Neural cell (in vitro differentiated cells): ENCODE measurements around the gene GPR17. TPM values are rescaled to one million over a fixed set of nuclear protein-coding genes. Genes with fewer than 3 reads are reported as not detected.

ENCODE experiments used
- H2AFZ ChIP-seq: fragments of 200-600, 300-800 bp; sonication (generic), shearing (Covaris generic); 2 replicates; pipeline ENCODE4 v1.6.0; 2014; ENCODE audit warnings: low read depth, mild to moderate bottlenecking, antibody characterized with exemption, low read length, moderate library complexity
- H3F3A ChIP-seq: fragments of 200-600 bp; shearing (Covaris generic); 2 replicates; pipeline ENCODE4 v1.6.1; 2016; ENCODE audit warnings: mild to moderate bottlenecking, moderate library complexity, mixed read lengths, antibody characterized with exemption, low read length; ENCODE audit not compliant: insufficient read depth, poor library complexity, severe bottlenecking
- H3K27ac ChIP-seq: fragments of 200-600, 300-800 bp; sonication (generic), shearing (Covaris generic); 2 replicates; pipeline ENCODE4 v1.5.1; 2014; ENCODE audit warnings: mild to moderate bottlenecking, low read length, moderate library complexity
- H3K27me3 ChIP-seq: fragments of 300-800, 200-600 bp; sonication (generic), shearing (Covaris generic); 2 replicates; pipeline ENCODE4 v1.6.0; 2014; ENCODE audit warnings: mild to moderate bottlenecking, low read depth, low read length, moderate library complexity; ENCODE audit not compliant: insufficient read depth
- H3K36me3 ChIP-seq: fragments of 300-800, 200-600 bp; sonication (generic), shearing (Covaris generic); 2 replicates; pipeline ENCODE4 v1.5.1; 2014; ENCODE audit warnings: mild to moderate bottlenecking, antibody characterized with exemption, low read length, moderate library complexity; ENCODE audit not compliant: insufficient read depth
- H3K4me2 ChIP-seq: fragments of 300-800, 200-600 bp; sonication (generic), shearing (Covaris generic); 2 replicates; pipeline ENCODE4 v1.6.0; 2014; ENCODE audit warnings: mild to moderate bottlenecking, low read length
- H3K4me3 ChIP-seq: fragments of 300-800, 200-600 bp; sonication (generic), shearing (Covaris generic); 2 replicates; pipeline ENCODE4 v1.5.1; 2014; ENCODE audit warnings: mild to moderate bottlenecking, low read length, moderate library complexity
- H3K79me2 ChIP-seq: fragments of 200-600 bp; shearing (Covaris generic); replicated peaks from 2 replicates; pipeline ENCODE4 v1.6.0; 2014; ENCODE audit warnings: mild to moderate bottlenecking, low read length, moderate library complexity; ENCODE audit not compliant: insufficient read depth
- H3K9ac ChIP-seq: fragments of 300-800, 200-600 bp; sonication (generic), shearing (Covaris generic); 2 replicates; pipeline ENCODE4 v1.6.1; 2016; ENCODE audit warnings: mild to moderate bottlenecking, low read length, mixed read lengths
- H3K9me2 ChIP-seq: fragments of 200-600 bp; shearing (Covaris generic); 2 replicates; pipeline ENCODE4 v1.6.1; 2016; ENCODE audit warnings: mild to moderate bottlenecking, low read length, mixed read lengths; ENCODE audit not compliant: insufficient read depth
- H3K9me3 ChIP-seq: fragments of 200-600, 300-800 bp; sonication (generic), shearing (Covaris generic); 2 replicates; pipeline ENCODE4 v1.6.1; 2016; ENCODE audit warnings: mild to moderate bottlenecking, mixed run types, low read length, moderate library complexity, mixed read lengths
- H4K20me1 ChIP-seq: fragments of 200-600 bp; shearing (Covaris generic); 2 replicates; pipeline ENCODE4 v1.6.1; 2016; ENCODE audit warnings: mild to moderate bottlenecking, mixed run types; ENCODE audit not compliant: insufficient read depth
- EP300 ChIP-seq: fragments of 450-650 bp; conservative IDR thresholded peaks from 2 replicates; pipeline ENCODE4 v1.6.1; 2014; ENCODE audit warnings: antibody characterized with exemption, mild to moderate bottlenecking, moderate library complexity; ENCODE audit not compliant: poor library complexity, severe bottlenecking
- EZH2 ChIP-seq: fragments of 200-600, 300-800 bp; shearing (Covaris generic), sonication (generic); IDR thresholded peaks from 2 replicates; pipeline ENCODE4 v1.6.1; 2014; ENCODE audit warnings: antibody characterized with exemption, low read length, borderline replicate concordance, mild to moderate bottlenecking; ENCODE audit not compliant: insufficient read depth, poor library complexity, severe bottlenecking
- MXI1 ChIP-seq: fragments of 450-650 bp; conservative IDR thresholded peaks from 2 replicates; pipeline ENCODE4 v1.6.1; 2014; ENCODE audit warnings: antibody characterized with exemption, mild to moderate bottlenecking; ENCODE audit not compliant: poor library complexity, severe bottlenecking
- POLR2AphosphoS5 ChIP-seq: IDR thresholded peaks from 2 replicates; pipeline ENCODE4 v1.6.1; 2012
- RAD21 ChIP-seq: fragments of 450-650 bp; conservative IDR thresholded peaks from 2 replicates; pipeline ENCODE4 v1.6.1; 2014; ENCODE audit warnings: antibody characterized with exemption, mild to moderate bottlenecking, moderate library complexity
- REST ChIP-seq: IDR thresholded peaks from 2 replicates; pipeline ENCODE4 v1.6.1; 2012; ENCODE audit warnings: borderline replicate concordance
- SMC3 ChIP-seq: fragments of 450-650 bp; conservative IDR thresholded peaks from 2 replicates; pipeline ENCODE4 v1.6.1; 2014; ENCODE audit warnings: antibody characterized with exemption, mild to moderate bottlenecking, moderate library complexity; ENCODE audit not compliant: poor library complexity
- TAF1 ChIP-seq: IDR thresholded peaks from 2 replicates; pipeline ENCODE4 v1.6.1; 2012; ENCODE audit warnings: low read depth
- polyA plus RNA-seq: library from polyadenylated mRNA; depleted of rRNA; stranded (reverse); fragments of >200 nt; gene quantifications from 2 replicates; pipeline ENCODE4 v1.2.3, GENCODE V29; 2014
- TF ChIP-seq, protein P1 (sequence below): fragments of 450-650 bp; IDR thresholded peaks from 2 replicates; pipeline ENCODE4 v1.5.1; 2014; ENCODE audit warnings: antibody characterized with exemption, mild to moderate bottlenecking, moderate library complexity; ENCODE audit not compliant: poor library complexity, severe bottlenecking

The GPR17 gene
- polyA plus RNA-seq, 1 donor from 2014 or later: not detected

GRCh38 chr2:127598711-127599110, 47.2 kb upstream of the GPR17 start:
- Histone ChIP-seq H2AFZ (no peak overlapping the region), H3K9me3 (peaks cover 4% of the 10 kb centered on the region), H3K9me2 (no peaks in the 10 kb centered on the region), H4K20me1 (no peaks in the 10 kb centered on the region), H3K27ac (no peak overlapping the region), H3K9ac (no peak overlapping the region), H3F3A (no peaks in the 10 kb centered on the region), H3K4me2 (no peak overlapping the region), H3K79me2 (no peaks in the 10 kb centered on the region), H3K4me3 (no peak overlapping the region), H3K27me3 (no peaks in the 10 kb centered on the region), H3K36me3 (no peaks in the 10 kb centered on the region)
- TF ChIP-seq POLR2AphosphoS5 (no peak), TAF1 (no peak), EZH2 (no peak), MXI1 (no peak), REST (no peak), RAD21 (no peak)

DNA sequence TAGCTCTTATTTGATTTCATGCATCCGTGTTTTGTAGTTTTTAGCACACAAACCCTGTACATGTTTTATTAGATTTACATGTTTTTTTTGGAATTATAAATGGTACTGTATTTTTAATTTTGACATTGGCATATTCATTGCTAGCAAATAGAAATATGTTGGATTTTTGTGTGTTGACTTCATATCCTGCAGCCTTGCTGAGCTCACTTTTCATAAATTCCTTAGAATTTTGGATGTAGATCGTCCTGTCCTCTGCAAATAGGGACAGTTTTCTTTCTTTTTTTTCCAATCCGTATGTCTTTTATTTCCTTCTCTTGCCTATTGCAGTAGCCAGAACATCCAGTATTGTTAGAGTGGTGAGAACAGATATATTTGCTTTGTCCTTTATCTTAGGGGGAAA, 46.7 kb upstream of the GPR17 start:
- no peak for TF ChIP-seq EP300
- TF ChIP-seq, protein P1, sequence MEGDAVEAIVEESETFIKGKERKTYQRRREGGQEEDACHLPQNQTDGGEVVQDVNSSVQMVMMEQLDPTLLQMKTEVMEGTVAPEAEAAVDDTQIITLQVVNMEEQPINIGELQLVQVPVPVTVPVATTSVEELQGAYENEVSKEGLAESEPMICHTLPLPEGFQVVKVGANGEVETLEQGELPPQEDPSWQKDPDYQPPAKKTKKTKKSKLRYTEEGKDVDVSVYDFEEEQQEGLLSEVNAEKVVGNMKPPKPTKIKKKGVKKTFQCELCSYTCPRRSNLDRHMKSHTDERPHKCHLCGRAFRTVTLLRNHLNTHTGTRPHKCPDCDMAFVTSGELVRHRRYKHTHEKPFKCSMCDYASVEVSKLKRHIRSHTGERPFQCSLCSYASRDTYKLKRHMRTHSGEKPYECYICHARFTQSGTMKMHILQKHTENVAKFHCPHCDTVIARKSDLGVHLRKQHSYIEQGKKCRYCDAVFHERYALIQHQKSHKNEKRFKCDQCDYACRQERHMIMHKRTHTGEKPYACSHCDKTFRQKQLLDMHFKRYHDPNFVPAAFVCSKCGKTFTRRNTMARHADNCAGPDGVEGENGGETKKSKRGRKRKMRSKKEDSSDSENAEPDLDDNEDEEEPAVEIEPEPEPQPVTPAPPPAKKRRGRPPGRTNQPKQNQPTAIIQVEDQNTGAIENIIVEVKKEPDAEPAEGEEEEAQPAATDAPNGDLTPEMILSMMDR: no peak
- TF ChIP-seq EZH2: no peak
- TF ChIP-seq MXI1: no peak
- TF ChIP-seq SMC3: no peak
- TF ChIP-seq RAD21: no peak
- TF ChIP-seq POLR2AphosphoS5: no peak
- no peak for TF ChIP-seq TAF1
- no peak for TF ChIP-seq REST
- Histone ChIP-seq H3K36me3 (no peaks in the 10 kb centered on the region), H2AFZ (no peak overlapping the region), H3F3A (no peaks in the 10 kb centered on the region), H3K27ac (no peak overlapping the region), H3K27me3 (no peaks in the 10 kb centered on the region), H3K4me2 (no peak overlapping the region), H4K20me1 (no peaks in the 10 kb centered on the region), H3K4me3 (no peak overlapping the region), H3K9ac (no peak overlapping the region), H3K9me3 (peaks cover 4% of the 10 kb centered on the region), H3K79me2 (no peaks in the 10 kb centered on the region), H3K9me2 (no peaks in the 10 kb centered on the region)
